Transverse colon (tissue), 4 donors: ENCODE data around the gene SLC50A1.

Experiments used
- CTCF ChIP-seq, 5 experiments: fragments of 200-600 bp in 3 of 5; fragments of 450-650 bp in 2 of 5; sonication (generic) in 3 of 5; IDR thresholded peaks; 1 replicate in 2 of 5; 2 replicates in 3 of 5; pipeline ENCODE4 v1.5.1; 2016 to 2017; ENCODE audit warnings: antibody characterized with exemption in 5 of 5, inconsistent platforms in 3 of 5, mild to moderate bottlenecking in 2 of 5, moderate library complexity in 1 of 5
- POLR2A ChIP-seq: fragments of 450-650 bp; IDR thresholded peaks from one replicate; pipeline ENCODE4 v1.6.1; 2016; ENCODE audit warnings: antibody characterized with exemption, mild to moderate bottlenecking, moderate library complexity
- POLR2AphosphoS5 ChIP-seq, 3 donors: sonication (generic); formaldehyde crosslinking; IDR thresholded peaks; one replicate each; pipeline ENCODE4 v1.6.1; 2016; ENCODE audit warnings: antibody characterized with exemption in 3 of 3

DNA sequence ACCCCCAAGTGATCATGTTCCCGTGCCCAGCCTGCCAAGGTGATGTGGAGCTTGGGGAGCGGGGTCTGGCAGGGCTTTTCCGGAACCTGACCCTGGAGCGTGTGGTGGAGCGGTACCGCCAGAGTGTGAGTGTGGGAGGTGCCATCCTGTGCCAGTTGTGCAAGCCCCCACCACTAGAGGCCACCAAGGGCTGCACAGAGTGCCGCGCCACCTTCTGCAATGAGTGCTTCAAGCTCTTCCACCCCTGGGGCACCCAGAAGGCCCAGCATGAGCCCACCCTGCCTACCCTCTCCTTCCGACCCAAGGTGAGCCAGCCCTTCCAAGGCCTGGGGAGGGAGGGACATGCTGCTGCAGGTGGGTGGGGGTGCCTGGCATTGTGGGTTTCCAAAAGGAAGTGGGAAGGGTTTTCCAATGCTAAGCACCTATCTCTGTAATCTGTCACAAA is 40.3 kb downstream of the SLC50A1 start:
- TF ChIP-seq POLR2A = no peak
- no peak for TF ChIP-seq CTCF (IDR thresholded peaks at IDR 0.05)
- no peak for TF ChIP-seq POLR2AphosphoS5 (IDR thresholded peaks at IDR 0.05)
